ENCODE results near the gene AQP12A.

AQP12A gene

DNA sequence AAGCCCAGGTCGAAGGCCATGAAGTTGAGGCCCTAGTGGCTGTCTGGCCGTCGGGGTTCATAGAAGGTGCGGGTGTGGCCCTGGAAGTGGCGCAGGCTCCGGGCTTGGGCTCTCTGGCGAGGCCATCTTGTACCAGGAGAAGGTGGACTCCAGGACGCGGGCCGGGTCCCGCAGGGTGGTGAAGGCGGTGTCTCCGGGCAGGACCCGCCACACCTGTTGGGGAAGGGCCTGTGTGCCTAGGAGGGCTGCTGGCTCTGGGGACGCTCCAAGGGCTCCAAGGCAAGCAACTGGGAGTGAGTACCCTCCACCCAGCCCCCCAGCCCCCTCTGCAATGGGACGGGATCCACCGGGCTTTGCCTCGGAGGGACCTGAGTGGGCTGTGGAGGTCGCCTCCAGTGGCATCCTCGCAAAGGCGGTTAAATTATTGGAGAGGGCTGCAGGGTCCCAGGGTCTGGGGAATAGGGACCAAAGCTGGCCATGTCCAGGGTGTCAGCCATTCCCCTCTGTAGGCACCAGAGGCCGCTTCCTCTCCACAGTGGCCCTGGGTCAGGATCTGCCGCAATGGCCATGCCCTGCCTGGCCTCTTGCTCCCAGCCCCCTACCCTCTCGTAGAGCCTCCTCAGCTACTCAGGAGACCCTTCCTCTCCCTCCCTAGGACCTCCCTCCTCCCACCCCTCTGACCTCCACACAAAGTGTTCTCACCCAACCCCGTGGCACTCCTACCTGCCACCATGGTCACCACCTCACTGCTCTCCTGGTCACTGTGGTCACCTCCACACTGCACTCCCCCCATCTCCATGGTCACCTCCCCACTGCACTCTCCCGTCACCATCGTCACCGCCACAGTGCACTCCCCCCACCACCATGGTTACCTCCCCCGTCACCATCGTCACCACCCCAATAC lies 10.3 kb downstream of the AQP12A start:
- Histone ChIP-seq H3K36me3 (ENCODE audit: insufficient read depth) (no peaks in the 10 kb centered on the region), H3K4me3 (IDR thresholded peaks at IDR 0.05; ENCODE audit: insufficient read depth, low read depth, low read length) (no peak overlapping the region), H3K27ac (no peak overlapping the region), H3K9ac (no peak overlapping the region), H2AFZ (ENCODE audit: low read depth) (no peak overlapping the region), H3K4me1 (ENCODE audit: low read depth, poor library complexity, severe bottlenecking) (no peaks in the 10 kb centered on the region), H3K27me3 (ENCODE audit: insufficient read depth, low read depth) (peaks cover 16% of the 10 kb centered on the region; the same call in 1 of the 2 replicates), H3K4me2 (no peak overlapping the region), H4K20me1 (ENCODE audit: insufficient read depth) (no peaks in the 10 kb centered on the region), H3K79me2 (ENCODE audit: insufficient read depth, low read depth) (no peaks in the 10 kb centered on the region)
- TF ChIP-seq, protein P1, sequence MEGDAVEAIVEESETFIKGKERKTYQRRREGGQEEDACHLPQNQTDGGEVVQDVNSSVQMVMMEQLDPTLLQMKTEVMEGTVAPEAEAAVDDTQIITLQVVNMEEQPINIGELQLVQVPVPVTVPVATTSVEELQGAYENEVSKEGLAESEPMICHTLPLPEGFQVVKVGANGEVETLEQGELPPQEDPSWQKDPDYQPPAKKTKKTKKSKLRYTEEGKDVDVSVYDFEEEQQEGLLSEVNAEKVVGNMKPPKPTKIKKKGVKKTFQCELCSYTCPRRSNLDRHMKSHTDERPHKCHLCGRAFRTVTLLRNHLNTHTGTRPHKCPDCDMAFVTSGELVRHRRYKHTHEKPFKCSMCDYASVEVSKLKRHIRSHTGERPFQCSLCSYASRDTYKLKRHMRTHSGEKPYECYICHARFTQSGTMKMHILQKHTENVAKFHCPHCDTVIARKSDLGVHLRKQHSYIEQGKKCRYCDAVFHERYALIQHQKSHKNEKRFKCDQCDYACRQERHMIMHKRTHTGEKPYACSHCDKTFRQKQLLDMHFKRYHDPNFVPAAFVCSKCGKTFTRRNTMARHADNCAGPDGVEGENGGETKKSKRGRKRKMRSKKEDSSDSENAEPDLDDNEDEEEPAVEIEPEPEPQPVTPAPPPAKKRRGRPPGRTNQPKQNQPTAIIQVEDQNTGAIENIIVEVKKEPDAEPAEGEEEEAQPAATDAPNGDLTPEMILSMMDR (conservative IDR thresholded peaks at IDR 0.05; ENCODE audit: low read depth, low read length) = no peak

- Histone ChIP-seq H3K27me3 (ENCODE audit: insufficient read depth, low read depth) (peaks cover 23% of the 10 kb centered on the region), H3K79me2 (ENCODE audit: insufficient read depth, low read depth) (no peaks in the 10 kb centered on the region), H3K4me2 (no peak overlapping the region), H2AFZ (ENCODE audit: low read depth) (no peak overlapping the region), H4K20me1 (ENCODE audit: insufficient read depth) (no peaks in the 10 kb centered on the region), H3K27ac (no peak overlapping the region), H3K4me1 (ENCODE audit: low read depth, poor library complexity, severe bottlenecking) (no peaks in the 10 kb centered on the region), H3K36me3 (ENCODE audit: insufficient read depth) (no peaks in the 10 kb centered on the region), H3K9ac (no peak overlapping the region), H3K4me3 (IDR thresholded peaks at IDR 0.05; ENCODE audit: insufficient read depth, low read depth, low read length) (no peak overlapping the region)
- TF ChIP-seq, protein P1 (conservative IDR thresholded peaks at IDR 0.05; ENCODE audit: low read depth, low read length) = no peak
Measured at GRCh38 chr2:240702640-240703011, 11.0 kb downstream of the AQP12A start.

DNA sequence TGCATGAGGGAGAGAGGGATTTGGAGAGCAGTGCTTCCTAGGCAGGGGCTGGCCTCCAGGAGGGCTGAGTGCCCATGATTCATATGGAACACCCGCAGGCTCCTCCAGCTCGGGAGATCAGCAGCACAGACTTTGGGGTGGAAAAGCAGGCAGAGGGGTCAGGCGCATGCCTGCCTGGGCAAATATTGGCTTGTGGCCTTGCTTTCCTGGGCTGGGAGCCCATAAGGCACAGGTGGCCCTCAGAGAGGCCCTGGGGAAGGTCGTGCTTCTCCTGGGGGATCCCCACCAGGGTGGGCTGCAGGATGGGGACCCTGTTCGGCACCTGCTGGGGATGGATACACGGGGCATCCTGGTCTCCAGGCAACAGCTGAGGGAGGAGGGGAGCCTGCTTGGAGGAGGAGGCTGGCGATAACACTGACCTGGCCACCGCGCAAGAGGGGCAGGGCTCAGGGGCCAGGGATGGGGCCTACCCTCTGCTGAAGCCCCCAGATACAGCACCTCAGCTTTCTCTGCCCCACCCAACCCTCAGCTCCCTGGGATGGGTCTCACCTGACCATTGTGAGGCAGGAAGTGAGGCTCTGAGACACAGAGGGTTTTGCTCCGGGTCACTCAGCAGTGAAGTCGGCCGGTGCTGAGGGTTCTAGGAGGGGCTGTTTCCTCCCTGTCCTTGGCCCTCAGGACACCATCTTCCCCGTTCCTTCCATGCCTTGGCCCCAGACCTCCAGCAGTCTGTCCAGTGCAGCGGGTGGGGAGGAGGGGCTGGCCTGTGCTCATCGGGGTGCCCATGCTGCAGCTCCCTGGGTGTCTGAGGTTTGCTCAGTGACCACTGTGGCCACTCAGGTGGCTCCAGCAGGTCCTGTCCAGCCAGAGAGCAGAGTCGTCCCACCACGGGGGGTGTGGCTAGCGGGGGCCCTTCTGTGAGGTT lies 12.0 kb downstream of the AQP12A start:
- Histone ChIP-seq H3K27me3 (ENCODE audit: insufficient read depth, low read depth) (peaks cover 25% of the 10 kb centered on the region), H3K27ac (no peak overlapping the region), H2AFZ (ENCODE audit: low read depth) (no peak overlapping the region), H3K36me3 (ENCODE audit: insufficient read depth) (no peaks in the 10 kb centered on the region), H3K4me2 (no peak overlapping the region), H3K4me1 (ENCODE audit: low read depth, poor library complexity, severe bottlenecking) (no peaks in the 10 kb centered on the region), H3K79me2 (ENCODE audit: insufficient read depth, low read depth) (no peaks in the 10 kb centered on the region), H4K20me1 (ENCODE audit: insufficient read depth) (no peaks in the 10 kb centered on the region), H3K9ac (no peak overlapping the region), H3K4me3 (IDR thresholded peaks at IDR 0.05; ENCODE audit: insufficient read depth, low read depth, low read length) (no peak overlapping the region)
- TF ChIP-seq, protein P1 (conservative IDR thresholded peaks at IDR 0.05; ENCODE audit: low read depth, low read length) = no peak

GRCh38 chr2:240704651-240705050 lies 13.0 kb downstream of the AQP12A start:
- no peaks in the 10 kb centered on the region for H3K4me1 ChIP-seq (ENCODE audit: low read depth, poor library complexity, severe bottlenecking)
- no peaks in the 10 kb centered on the region for H3K79me2 ChIP-seq (ENCODE audit: insufficient read depth, low read depth)
- no peak overlapping the region for H2AFZ ChIP-seq (ENCODE audit: low read depth)
- no peaks in the 10 kb centered on the region for H3K36me3 ChIP-seq (ENCODE audit: insufficient read depth)
- no peak overlapping the region for H3K27ac ChIP-seq
- no peaks in the 10 kb centered on the region for H4K20me1 ChIP-seq (ENCODE audit: insufficient read depth)
- no peak overlapping the region for H3K4me3 ChIP-seq (IDR thresholded peaks at IDR 0.05; ENCODE audit: insufficient read depth, low read depth, low read length)
- H3K9ac ChIP-seq = no peak overlapping the region
- TF ChIP-seq, protein P1 (conservative IDR thresholded peaks at IDR 0.05; ENCODE audit: low read depth, low read length) = no peak
- H3K4me2 ChIP-seq = no peak overlapping the region
- peaks cover 31% of the 10 kb centered on the region for H3K27me3 ChIP-seq (ENCODE audit: insufficient read depth, low read depth)
